Heart right ventricle (tissue), 16 donors: ENCODE results near the gene NAGPA. TPM values are rescaled to one million over a fixed set of nuclear protein-coding genes. Genes with fewer than 3 reads are reported as not detected.
A peak's percentile ranks its signal among the peaks of the same experiment; 100 is the strongest.

ENCODE experiments used
- ATAC-seq, 8 donors: fragments of 200-7000 bp; cut with Tn5 transposase; one replicate each; pipeline ENCODE4 v1.9.1; 2020; ENCODE audit warnings: mild to moderate bottlenecking in 8 of 8, moderate library complexity in 8 of 8, moderate number of reproducible peaks in 1 of 8
- DNase-seq, 2 donors: peaks; one replicate each; pipeline ENCODE4 v3.0.0-alpha.2; 2020
- H3K27ac ChIP-seq, 10 donors: fragments of 200-600 bp; sonication (generic) in 2 of 10; one replicate each; pipeline versions ENCODE4 v1.5.0 to v1.8.0; 2020 to 2022; ENCODE audit warnings: mild to moderate bottlenecking in 3 of 10
- H3K27me3 ChIP-seq, 7 donors: fragments of 200-600 bp; one replicate each; pipeline ENCODE4 v1.8.0; 2021 to 2022; ENCODE audit warnings: mild to moderate bottlenecking in 2 of 7
- H3K36me3 ChIP-seq, 9 donors: fragments of 200-600 bp; sonication (generic) in 1 of 9; one replicate each; pipeline versions ENCODE4 v1.5.0 to v1.8.0; 2020 to 2022; ENCODE audit warnings: mild to moderate bottlenecking in 2 of 9
- H3K4me1 ChIP-seq, 9 donors: fragments of 200-600 bp; sonication (generic) in 1 of 9; one replicate each; pipeline versions ENCODE4 v1.5.0 to v1.8.0; 2020 to 2022; ENCODE audit warnings: mild to moderate bottlenecking in 4 of 9
- H3K4me3 ChIP-seq, 10 donors: fragments of 200-600 bp; sonication (generic) in 2 of 10; one replicate each; pipeline versions ENCODE4 v1.5.0 to v1.8.0; 2020 to 2022; ENCODE audit warnings: mild to moderate bottlenecking in 7 of 10, moderate library complexity in 2 of 10
- H3K9me3 ChIP-seq, 11 donors: fragments of 200-600 bp in 10 of 11; sonication (generic) in 2 of 11; one replicate each; pipeline versions ENCODE4 v1.5.0 to v1.8.0; 2013 to 2022; ENCODE audit warnings: mild to moderate bottlenecking in 2 of 11, control low read depth in 1 of 11, moderate library complexity in 1 of 11
- WGBS, 2 donors: extraction: QIAGEN DNeasy Blood & Tissue Kit; methylation state at CpG; one replicate each; pipeline ENCODE4 v1.1.7; 2013; ENCODE audit warnings: inconsistent platforms in 1 of 2; 5-methylcytosine and 5-hydroxymethylcytosine counted together
- intact Hi-C, 10 donors: fragments of 100-400 bp; cut with DNase I; formaldehyde crosslinking; loops; one replicate each; pipeline versions ENCODE4 v1.11.1 to v1.14.2; 2022
- polyA plus RNA-seq, 2 donors: library from polyadenylated mRNA; stranded (reverse); fragments of 200-250 nt; gene quantifications; one replicate each; pipeline ENCODE4 v1.2.3, GENCODE V29; 2013
- total RNA-seq, 10 donors: library from RNA; stranded (reverse); fragmentation: NEBNext Ultra II Directional in 3 of 10; extraction: Animal tissue kit (Norgen Biotek cat#: 25700) in 3 of 10; gene quantifications; one replicate each; pipeline versions ENCODE4 v1.2.1 to v1.2.4, GENCODE V29; 2021 to 2023
- TF ChIP-seq, protein P1 (sequence below), 9 donors: fragments of 200-600 bp; sonication (generic) in 2 of 9; IDR thresholded peaks; one replicate each; pipeline versions ENCODE4 v1.5.0 to v1.8.0; 2021 to 2022; ENCODE audit warnings: antibody characterized with exemption in 9 of 9, mild to moderate bottlenecking in 5 of 9, moderate library complexity in 1 of 9
- donor health status: Arrhythmogenic right ventricular cardiomyopathy.
- donor health status: ischemic (EF 13 %, LVEDD 7.1; RV severe dilation, severe dysfunction).
- donor health status: healthy with polysubstance abuse.
- donor health status: DM: no; HTN: yes; CAD: no.
- donor health status: DM: no; HTN: no; CAD: no.
- donor health status: ischemic (EF 25% LVEDD 6.9; RV normal size, moderate dysfunction).
- donor health status: ischemic (EF 25% LVEDD 5.7; RV mildly dilated, moderate dysfunction).
- donor health status: healthy.
- donor health status: DM: yes; HTN: yes; CAD: no.
- donor health status: Ischemic cardiomyopathy.
- donor health status: ischemic (EF 35%, LVEDD 5.7; RV mildly dilated, moderate dysfunction).
- donor health status: nonischemic (EF 11% LVEDD 7.7; RV severe dilation, severe dysfunction).
- donor health status: DM: yes; HTN: yes; CAD: no.
- donor health status: PGD.
- donor health status: ischemic (EF 29% LVEDD 5.4; RV normal size, mild dysfunction).
- donor health status: nonischemic (EF 23%, LVEDD 6.1; RV moderate dilation, normal function).

NAGPA gene
- total and polyA plus RNA-seq, 12 donors, result 4.7 to 11.0 (median 6.7) TPM

DNA sequence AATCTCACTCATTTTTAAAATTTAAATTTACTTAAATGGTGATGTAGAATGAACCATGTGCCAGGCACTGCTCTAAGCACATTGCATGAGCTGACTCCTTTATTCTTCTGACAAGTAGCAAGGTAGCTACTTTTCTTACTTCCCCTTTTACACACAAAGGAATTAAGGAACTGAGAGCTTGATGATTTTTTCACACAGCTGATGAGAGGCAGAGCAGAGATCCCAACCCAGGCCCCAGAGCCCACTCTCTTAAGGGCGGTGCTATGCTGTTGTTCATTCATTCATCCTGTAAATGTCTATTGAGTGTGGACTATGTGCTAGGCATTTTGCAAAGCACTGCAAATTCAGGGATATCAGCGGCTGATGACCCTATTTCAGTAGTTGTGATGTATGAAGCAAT lies 57.7 kb downstream of the NAGPA start:
- no peaks in the 10 kb centered on the region for H3K4me1 ChIP-seq
- no peaks in the 10 kb centered on the region for H3K36me3 ChIP-seq
- peak overlapping the region in 1 of 10 donors; percentile 13 for H3K27ac ChIP-seq
- H3K27me3 ChIP-seq, result no peaks in the 10 kb centered on the region
- 81 to 87% methylated on average over 2 of the region's 2 CpGs for WGBS, 2 donors
- DNase-seq, result no peak
- H3K9me3 ChIP-seq, result peaks cover 0 to 11% (median 0%) of the 10 kb centered on the region in 11 donors
- TF ChIP-seq, protein P1, sequence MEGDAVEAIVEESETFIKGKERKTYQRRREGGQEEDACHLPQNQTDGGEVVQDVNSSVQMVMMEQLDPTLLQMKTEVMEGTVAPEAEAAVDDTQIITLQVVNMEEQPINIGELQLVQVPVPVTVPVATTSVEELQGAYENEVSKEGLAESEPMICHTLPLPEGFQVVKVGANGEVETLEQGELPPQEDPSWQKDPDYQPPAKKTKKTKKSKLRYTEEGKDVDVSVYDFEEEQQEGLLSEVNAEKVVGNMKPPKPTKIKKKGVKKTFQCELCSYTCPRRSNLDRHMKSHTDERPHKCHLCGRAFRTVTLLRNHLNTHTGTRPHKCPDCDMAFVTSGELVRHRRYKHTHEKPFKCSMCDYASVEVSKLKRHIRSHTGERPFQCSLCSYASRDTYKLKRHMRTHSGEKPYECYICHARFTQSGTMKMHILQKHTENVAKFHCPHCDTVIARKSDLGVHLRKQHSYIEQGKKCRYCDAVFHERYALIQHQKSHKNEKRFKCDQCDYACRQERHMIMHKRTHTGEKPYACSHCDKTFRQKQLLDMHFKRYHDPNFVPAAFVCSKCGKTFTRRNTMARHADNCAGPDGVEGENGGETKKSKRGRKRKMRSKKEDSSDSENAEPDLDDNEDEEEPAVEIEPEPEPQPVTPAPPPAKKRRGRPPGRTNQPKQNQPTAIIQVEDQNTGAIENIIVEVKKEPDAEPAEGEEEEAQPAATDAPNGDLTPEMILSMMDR (IDR thresholded peaks at IDR 0.05), result no peak
- ATAC-seq, result no peak
- H3K4me3 ChIP-seq, result no peak overlapping the region
- intact Hi-C loops, result no loop called here

Other genes starting within 250 kb of the NAGPA start
- 1 to 10 TPM in 1 of 10 donors, not detected in 9; 1.3 TPM for gene SEPTIN12, start 245.6 kb downstream of the NAGPA start, total RNA-seq
- gene SEPTIN12, start 245.6 kb downstream of the NAGPA start, polyA plus RNA-seq, result not detected
- not detected for gene SMIM22, start 238.6 kb downstream of the NAGPA start, total RNA-seq
- under 1 TPM in 1 of 2 donors, not detected in 1; 0.73 TPM for gene SMIM22, start 238.6 kb downstream of the NAGPA start, polyA plus RNA-seq
- 100 to 1,000 TPM in 4 of 10 donors, 10 to 100 TPM in 6; 77.6 to 123 (median 96.9) TPM for gene ROGDI, start 231.3 kb downstream of the NAGPA start, total RNA-seq
- gene ROGDI, start 231.3 kb downstream of the NAGPA start, polyA plus RNA-seq, result 100 to 1,000 TPM in 1 of 2 donors, 10 to 100 TPM in 1; 44.1 to 148 TPM
- 100 to 1,000 TPM in 1 of 10 donors, 10 to 100 TPM in 9; 70.9 to 105 (median 75.1) TPM for gene GLYR1, start 186.6 kb downstream of the NAGPA start, total RNA-seq
- gene GLYR1, start 186.6 kb downstream of the NAGPA start, polyA plus RNA-seq, result 10 to 100 TPM; 36.5 to 56.3 TPM
- 10 to 100 TPM; 28.1 to 56.9 (median 31.1) TPM for gene UBN1, start 186.5 kb downstream of the NAGPA start, total RNA-seq
- 10 to 100 TPM; 11.3 to 16.5 TPM for gene UBN1, start 186.5 kb downstream of the NAGPA start, polyA plus RNA-seq
- gene PPL, start 96.8 kb downstream of the NAGPA start, total RNA-seq, result 10 to 100 TPM in 2 of 10 donors, 1 to 10 TPM in 8; 5.5 to 19.3 (median 7.7) TPM
- 1 to 10 TPM; 4.9 to 6.4 TPM for gene PPL, start 96.8 kb downstream of the NAGPA start, polyA plus RNA-seq
- 10 to 100 TPM in 6 of 10 donors, 1 to 10 TPM in 4; 4.7 to 28.4 (median 12.9) TPM for gene SEC14L5, start 75.6 kb downstream of the NAGPA start, total RNA-seq
- 1 to 10 TPM in 1 of 2 donors, under 1 TPM in 1; 0.04 to 4.1 TPM for gene SEC14L5, start 75.6 kb downstream of the NAGPA start, polyA plus RNA-seq
- 10 to 100 TPM in 4 of 10 donors, 1 to 10 TPM in 6; 1.1 to 44.9 (median 6.2) TPM for gene C16orf89, start 32.0 kb upstream of the NAGPA start, total RNA-seq
- gene C16orf89, start 32.0 kb upstream of the NAGPA start, polyA plus RNA-seq, result 1 to 10 TPM in 1 of 2 donors, under 1 TPM in 1; 0.28 to 4.0 TPM
- 10 to 100 TPM in 2 of 10 donors, 1 to 10 TPM in 8; 4.9 to 13.7 (median 7.9) TPM for gene ALG1, start 37.9 kb upstream of the NAGPA start, total RNA-seq
- gene ALG1, start 37.9 kb upstream of the NAGPA start, polyA plus RNA-seq, result 10 to 100 TPM in 1 of 2 donors, 1 to 10 TPM in 1; 8.6 to 12.2 TPM
- 10 to 100 TPM in 1 of 10 donors, 1 to 10 TPM in 9; 3.9 to 10.3 (median 6.3) TPM for gene EEF2KMT, start 63.9 kb upstream of the NAGPA start, total RNA-seq
- gene EEF2KMT, start 63.9 kb upstream of the NAGPA start, polyA plus RNA-seq, result 1 to 10 TPM; 2.6 to 9.2 TPM